HFF-Myc (cell line): ENCODE results near the gene PTPRN2.

Experiments
- DNase-seq: peaks from one replicate; pipeline ENCODE4 v3.0.0-alpha.2; 2011; ENCODE audit warnings: low read depth; ENCODE audit errors: extremely low read depth
- H3K4me3 ChIP-seq: replicated peaks from 2 replicates; pipeline ENCODE4 v1.5.1; 2011; ENCODE audit warnings: low read depth, mild to moderate bottlenecking, control low read depth, low read length
- TF ChIP-seq, protein P1 (sequence below): IDR thresholded peaks from 2 replicates; pipeline ENCODE4 v1.5.1; 2012; ENCODE audit warnings: mild to moderate bottlenecking, low read depth, low read length, control low read depth; ENCODE audit errors: missing control alignments

PTPRN2 gene

DNA sequence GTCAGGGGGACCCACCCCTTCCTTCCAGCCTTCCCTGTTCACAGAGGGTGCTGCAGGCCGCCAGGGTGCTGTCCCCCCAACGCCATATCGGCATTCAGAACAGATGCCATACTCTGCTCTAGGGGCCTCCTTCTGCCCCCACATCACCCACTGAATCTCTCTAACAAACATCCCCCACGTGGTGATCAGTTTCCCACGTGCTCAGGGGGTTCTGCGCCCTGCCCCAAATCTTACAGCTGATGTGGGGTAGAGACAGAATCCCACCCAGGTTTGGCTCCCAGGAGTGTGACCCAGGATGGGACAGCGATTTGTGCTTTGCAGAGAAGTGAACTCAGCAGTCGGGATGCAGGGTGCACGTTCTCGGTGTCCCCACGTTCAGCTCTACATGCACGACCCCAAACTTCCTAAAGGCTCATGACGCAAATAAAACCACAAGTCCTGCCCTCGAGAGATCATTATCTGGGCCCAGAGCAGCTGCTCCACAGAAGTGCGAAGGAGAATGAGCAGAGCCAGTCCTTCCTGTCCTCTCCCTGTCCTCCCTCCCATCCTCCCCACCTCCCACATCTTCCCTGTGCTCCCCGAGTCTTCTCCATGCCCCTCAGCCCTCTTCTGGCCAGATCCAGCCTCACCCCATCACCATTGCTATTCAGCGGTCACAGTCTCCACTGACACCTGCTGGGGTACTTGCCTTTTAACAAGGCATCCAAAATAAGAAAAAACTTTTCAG is 827.5 kb downstream of the PTPRN2 start:
- no peak for DNase-seq
- H3K4me3 ChIP-seq: no peak overlapping the region
- TF ChIP-seq, protein P1, sequence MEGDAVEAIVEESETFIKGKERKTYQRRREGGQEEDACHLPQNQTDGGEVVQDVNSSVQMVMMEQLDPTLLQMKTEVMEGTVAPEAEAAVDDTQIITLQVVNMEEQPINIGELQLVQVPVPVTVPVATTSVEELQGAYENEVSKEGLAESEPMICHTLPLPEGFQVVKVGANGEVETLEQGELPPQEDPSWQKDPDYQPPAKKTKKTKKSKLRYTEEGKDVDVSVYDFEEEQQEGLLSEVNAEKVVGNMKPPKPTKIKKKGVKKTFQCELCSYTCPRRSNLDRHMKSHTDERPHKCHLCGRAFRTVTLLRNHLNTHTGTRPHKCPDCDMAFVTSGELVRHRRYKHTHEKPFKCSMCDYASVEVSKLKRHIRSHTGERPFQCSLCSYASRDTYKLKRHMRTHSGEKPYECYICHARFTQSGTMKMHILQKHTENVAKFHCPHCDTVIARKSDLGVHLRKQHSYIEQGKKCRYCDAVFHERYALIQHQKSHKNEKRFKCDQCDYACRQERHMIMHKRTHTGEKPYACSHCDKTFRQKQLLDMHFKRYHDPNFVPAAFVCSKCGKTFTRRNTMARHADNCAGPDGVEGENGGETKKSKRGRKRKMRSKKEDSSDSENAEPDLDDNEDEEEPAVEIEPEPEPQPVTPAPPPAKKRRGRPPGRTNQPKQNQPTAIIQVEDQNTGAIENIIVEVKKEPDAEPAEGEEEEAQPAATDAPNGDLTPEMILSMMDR: no peak

DNA sequence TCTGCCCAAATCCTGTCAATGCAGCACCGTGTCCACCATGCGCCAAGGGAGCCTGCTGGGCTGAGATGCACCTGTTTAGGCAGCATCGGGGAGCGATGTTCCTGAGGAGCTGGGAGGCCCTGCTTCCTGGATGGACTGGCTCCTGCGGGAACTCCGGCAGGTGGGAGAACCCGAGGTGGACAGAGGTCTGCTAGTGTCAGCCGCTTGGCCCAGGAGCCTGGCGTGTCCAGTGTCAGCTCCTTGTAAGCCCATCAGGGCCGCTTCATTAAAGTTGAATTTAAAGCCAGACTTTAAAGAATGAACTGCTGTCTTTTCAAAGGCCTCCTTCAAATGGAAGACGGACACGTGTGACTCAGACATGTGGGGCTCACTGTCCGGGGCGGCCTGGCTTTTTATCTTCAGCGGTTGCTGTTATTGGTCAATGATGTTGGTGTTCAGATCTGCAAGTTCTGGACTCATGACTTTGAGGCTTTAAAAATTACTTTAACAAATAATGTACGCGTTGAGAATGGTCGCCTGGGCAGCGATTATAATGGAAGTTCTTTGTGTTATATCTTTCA is 828.3 kb downstream of the PTPRN2 start:
- H3K4me3 ChIP-seq: no peak overlapping the region
- TF ChIP-seq, protein P1: no peak
- DNase-seq: no peak

DNA sequence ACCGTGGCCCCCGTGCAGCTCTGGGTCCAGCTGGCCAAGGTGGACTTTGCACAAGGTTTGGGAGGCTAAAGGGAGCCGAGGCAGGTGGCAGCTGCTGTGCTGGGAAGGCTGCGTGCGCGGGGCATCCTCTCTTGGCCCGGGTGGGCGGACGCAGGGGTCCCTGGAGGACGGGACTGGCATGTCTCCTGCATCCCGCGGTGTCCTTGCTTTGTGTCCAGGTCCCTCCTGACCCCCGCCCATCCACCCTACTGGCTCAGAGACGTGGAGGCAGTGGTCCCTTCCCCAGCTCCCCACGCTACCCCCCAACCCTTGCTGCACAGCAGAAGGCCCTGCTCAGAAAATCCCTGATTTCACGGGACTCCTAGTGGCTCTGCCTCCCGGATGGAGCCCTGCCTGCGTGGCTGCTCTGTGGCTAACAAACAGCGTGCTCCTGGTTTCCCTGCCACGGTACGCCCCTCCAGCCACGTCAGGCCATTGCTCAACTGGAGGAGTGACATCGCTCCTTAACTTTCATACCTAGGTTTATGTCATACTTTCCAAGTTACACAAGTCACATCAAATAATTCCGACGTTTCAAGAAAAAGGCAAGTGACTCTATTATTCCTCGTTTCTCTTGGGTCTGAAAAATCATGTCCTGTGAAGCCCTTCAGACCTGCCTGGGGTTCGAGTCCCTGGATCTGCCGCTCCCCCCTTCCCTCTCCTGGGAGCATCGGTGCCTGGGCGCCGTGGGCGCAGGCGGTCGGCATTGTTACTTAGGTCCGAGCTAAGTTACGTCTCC is 829.0 kb downstream of the PTPRN2 start:
- TF ChIP-seq, protein P1: no peak
- H3K4me3 ChIP-seq: no peak overlapping the region
- no peak for DNase-seq

DNA sequence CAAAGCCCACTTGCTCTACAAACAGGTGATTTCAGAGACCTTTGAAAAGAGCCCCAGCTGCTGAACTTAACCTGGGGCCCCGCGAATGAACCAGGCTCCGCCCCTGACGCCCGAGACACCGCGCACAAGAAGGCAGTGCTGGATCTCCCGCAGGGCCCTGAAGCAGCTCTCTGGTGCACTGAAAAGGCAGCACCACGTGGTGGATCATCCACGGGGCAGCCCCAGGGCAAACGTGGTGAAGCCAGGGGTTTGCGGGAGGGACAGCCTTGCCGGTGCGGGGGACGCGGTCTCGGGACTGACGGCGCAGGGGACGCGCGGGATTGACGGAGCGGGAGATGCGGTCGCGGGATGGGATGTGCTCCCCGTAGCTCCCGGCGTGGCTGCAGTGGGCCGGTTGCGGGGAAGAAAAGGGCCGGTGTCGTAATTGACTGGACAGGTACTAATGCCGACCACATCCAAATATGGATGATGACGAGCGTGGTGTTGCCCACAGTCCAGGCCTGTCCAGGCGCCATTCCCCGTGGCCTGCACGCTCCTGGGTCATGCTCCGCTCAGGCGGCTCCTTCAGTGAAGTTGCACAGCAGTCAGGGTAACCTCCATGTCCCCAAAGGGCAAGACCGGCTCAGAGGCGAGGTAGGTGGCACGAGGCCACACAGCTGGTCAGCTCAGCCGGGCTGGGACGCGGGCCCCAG is 829.7 kb downstream of the PTPRN2 start:
- H3K4me3 ChIP-seq: no peak overlapping the region
- TF ChIP-seq, protein P1: no peak
- DNase-seq: no peak

DNA sequence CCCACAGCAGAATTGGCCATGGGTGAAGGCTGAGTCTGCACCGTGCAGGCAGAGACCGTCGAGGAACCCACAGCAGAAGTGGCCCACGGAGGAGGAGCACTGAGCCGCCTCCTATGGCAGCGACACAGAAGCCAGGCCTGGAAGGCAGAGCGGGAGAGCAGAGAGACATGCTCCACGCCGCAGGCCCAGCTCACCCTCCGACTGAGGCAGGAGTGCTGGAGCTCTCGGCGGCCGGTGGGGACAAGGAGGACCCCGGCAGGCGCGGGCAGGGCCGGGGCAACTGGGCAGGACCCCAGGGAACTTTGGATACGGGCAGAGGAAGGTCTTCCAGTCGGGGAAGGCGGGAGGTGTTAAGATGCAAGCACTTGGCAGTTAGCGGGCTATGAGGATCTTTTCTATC is 830.4 kb downstream of the PTPRN2 start:
- DNase-seq: no peak
- TF ChIP-seq, protein P1: no peak

DNA sequence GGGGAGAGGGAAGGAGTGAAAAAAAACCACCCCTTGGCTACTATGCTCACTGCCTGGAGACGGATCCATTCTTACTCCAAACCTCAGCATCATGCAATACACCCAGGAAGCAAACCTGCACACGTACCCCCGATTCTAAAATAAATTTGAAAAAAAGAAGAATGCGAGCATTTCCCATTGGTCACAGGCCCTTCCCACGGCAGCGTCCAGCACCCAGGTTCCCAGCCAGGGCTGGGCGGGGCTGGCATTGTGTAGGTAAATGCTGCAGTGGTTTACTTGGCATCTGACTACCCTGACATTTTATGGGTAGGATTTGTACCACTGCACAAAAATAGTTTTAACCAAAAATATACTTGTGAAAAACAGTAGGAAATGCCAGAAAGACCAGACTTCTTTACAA is 831.9 kb downstream of the PTPRN2 start:
- DNase-seq: no peak
- H3K4me3 ChIP-seq: no peak overlapping the region
- TF ChIP-seq, protein P1: no peak

More for the DNA sequence above, 830.4 kb downstream of the PTPRN2 start:
- H3K4me3 ChIP-seq: no peak overlapping the region
